ENCODE measurements around the gene RAB40C.
A peak's percentile ranks its signal among the peaks of the same experiment; 100 is the strongest.

RAB40C gene

GRCh38 chr16:559411-560203 lies 30.3 kb upstream of the RAB40C start:
- no peak for DNase-seq

- DNase-seq = no peak
Observed at GRCh38 chr16:560204-560700, 29.6 kb upstream of the RAB40C start, which contains the start of gene PRR35. TSS of gene PRR35 (plus strand) at chr16:560394. CDS start at chr16:563295, 2,901 bp downstream.

GRCh38 chr16:560701-561412 lies 29.0 kb upstream of the RAB40C start:
- no peak for DNase-seq

- no peak for DNase-seq
Observed at GRCh38 chr16:561413-561794, 28.5 kb upstream of the RAB40C start.

GRCh38 chr16:561957-562938 lies 27.6 kb upstream of the RAB40C start:
- no peak for DNase-seq

GRCh38 chr16:563072-563644 lies 26.7 kb upstream of the RAB40C start:
- DNase-seq = no peak

- no peak for DNase-seq
Observed at GRCh38 chr16:564690-565418, 25.0 kb upstream of the RAB40C start.

- DNase-seq = no peak
Observed at GRCh38 chr16:565419-566330, 24.2 kb upstream of the RAB40C start.

- DNase-seq = peak; percentile 53
Observed at GRCh38 chr16:566475-567372, 23.1 kb upstream of the RAB40C start, which contains the start of gene NHLRC4. TSS of gene NHLRC4 (plus strand) at chr16:567005. CDS start at chr16:568048, 1,043 bp downstream.

- no peak for DNase-seq
Observed at GRCh38 chr16:567373-568256, 22.3 kb upstream of the RAB40C start.

GRCh38 chr16:568401-569258 lies 21.2 kb upstream of the RAB40C start:
- DNase-seq = no peak

GRCh38 chr16:569445-570254 lies 20.2 kb upstream of the RAB40C start, which contains the start of gene PIGQ:
TSS of gene PIGQ (plus strand) at chr16:569968. CDS start at chr16:574075, 4,107 bp downstream.
- peak; percentile 73 for DNase-seq

- DNase-seq = no peak
Observed at GRCh38 chr16:572865-573650, 16.8 kb upstream of the RAB40C start.

- DNase-seq = no peak
Observed at GRCh38 chr16:574021-574760, 15.7 kb upstream of the RAB40C start.
